Germinal center (tissue), 1 donor: ENCODE data around the gene NXPH1.

Experiments used
- DNase-seq: peaks from one replicate; pipeline ENCODE4 v3.0.0; 2012; ENCODE audit warnings: mixed read lengths, low spot score

The NXPH1 gene

DNA sequence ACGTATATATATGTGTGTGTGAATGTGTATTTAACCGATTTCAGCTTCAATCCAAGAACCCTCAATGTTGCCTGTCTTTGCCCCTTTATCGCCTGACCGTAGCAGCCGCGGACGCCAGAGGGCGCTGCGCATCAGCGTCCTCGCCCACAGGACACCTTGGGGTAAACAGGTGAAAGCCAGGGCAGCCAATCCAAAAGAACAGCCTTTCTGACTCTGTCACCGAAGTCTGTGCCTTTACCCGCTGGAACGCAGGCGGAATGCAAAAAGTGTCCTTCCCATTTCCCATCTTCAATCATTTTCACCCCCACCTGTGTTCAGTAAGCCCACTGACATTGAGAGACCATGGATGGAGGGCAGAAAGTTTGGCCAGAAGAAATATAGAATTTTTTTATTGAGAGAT, 3.6 kb downstream of the NXPH1 start:
- peak; percentile 63 for DNase-seq

GRCh38 chr7:8437606-8438005, 4.2 kb downstream of the NXPH1 start:
- no peak for DNase-seq

DNA sequence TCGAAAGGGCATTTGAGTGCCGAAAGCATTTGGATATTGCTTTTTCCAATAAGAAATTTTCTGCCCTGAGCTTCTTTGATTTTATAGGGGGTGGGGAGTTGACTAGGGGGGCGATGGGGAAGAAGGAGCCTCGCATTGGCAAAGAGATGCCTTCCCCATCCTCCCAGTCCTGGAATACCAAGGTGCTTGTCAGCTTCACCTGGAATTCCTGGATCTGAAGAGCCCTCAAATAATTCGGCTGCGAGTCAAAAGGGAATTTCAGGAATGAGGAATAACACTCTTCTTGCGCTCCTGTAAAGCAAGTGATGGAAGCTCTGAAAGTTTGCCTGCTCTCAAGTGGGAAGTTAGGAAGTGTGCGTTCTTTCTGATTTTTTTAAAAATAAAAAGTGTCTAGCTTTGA, 7.3 kb downstream of the NXPH1 start:
- no peak for DNase-seq

GRCh38 chr7:8441106-8441965, 7.9 kb downstream of the NXPH1 start:
- DNase-seq = no peak

GRCh38 chr7:8442051-8442813, 8.8 kb downstream of the NXPH1 start:
- DNase-seq = no peak

- DNase-seq = peak; percentile 67
Observed at GRCh38 chr7:8442814-8443304, 9.4 kb downstream of the NXPH1 start.

DNA sequence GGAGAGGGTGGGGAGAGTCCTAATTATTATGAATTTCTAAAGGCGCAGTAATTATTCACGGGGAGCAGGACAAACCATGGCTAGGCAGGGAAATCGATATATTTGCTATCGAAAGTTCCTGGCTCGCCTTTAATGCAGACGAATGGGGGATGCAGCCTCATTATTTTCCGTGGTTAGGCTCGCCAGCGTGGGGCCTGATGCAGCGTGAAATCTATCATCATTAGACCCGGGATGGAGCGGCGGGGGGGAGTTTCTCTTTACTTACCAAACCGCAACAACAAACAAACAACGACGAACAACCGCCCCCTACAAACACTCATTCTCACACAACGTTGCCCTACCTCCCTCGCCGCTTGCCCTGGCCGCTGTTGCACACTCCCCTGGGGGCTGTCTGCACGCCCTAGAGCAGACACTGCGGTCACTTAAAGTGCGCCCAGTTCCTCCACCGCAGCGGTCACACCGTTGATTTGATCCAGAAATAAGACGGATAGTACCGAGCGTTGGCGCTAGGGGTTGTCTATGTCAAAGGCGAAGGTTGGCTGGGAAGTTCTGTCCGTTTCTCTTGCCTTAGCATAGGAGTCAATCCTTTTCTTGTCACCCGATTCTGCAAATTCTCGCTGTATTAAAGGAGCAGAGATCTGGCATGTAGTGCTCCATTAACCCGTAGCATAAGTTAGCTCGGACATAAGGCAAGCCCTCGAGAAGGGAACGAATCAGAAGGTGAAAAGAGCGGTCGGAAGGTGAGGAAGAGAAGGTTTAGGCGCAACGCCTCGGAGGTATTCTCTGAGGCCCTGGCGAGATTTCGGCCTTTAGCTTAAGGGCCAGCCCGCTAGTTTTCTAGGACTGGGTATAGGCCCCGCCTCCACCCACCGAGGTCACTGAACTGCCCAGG, 10.4 kb downstream of the NXPH1 start:
- no peak for DNase-seq

DNA sequence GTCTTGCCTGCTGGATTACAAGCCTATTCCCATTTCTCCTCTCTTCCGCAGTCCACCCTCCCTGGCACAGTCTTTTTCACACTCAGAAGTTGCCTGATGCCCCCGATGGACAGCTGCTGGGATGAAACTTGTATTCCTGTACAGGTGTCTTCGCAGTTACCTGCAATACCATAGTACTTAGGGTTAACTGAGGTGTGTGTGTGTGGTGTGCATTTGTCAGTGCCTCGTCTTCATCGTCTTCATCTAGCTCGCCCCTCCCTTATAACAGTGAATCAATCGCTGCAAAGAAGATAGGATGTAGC, 11.0 kb downstream of the NXPH1 start:
- no peak for DNase-seq

DNA sequence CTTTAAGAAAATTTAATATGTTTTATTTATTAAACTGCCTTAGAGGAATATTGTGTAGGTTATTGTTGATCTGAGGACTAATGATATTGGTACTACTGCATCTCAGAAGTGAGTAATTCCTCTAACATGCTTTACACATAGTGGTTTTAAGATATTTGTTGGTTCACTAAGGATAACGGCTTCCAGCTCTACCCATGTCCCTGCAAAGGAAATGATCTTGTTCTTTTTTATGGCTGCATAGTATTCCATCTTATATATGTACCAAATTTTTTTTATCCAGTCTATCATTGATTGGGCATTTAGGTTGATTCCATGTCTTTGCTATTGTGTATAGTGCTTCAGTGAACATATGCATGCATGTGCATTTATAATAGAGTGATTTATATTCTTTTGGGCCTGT, 20.1 kb downstream of the NXPH1 start:
- no peak for DNase-seq

DNA sequence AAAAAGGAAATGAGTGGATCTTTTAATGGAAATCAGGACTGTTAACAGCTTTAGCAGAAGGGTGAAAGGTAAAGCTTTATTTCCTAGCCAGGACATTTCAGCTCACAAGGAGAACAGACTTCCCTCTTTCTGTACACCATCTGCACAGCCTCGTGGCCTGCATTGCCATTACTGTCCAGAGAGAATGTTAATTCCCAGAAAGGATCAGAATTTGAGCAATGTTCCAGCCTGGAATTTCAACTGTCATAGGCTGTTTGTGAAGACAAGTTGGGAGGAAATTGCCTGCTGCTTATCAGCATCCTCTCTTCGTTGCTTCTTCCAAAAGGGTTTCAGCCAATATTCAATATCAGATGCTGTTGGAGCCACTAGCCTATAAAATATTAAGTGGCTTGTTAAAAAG, 22.0 kb downstream of the NXPH1 start:
- DNase-seq = no peak

GRCh38 chr7:8462309-8462708, 28.9 kb downstream of the NXPH1 start:
- DNase-seq = no peak

- DNase-seq = no peak
Observed at GRCh38 chr7:8465338-8465737, 31.9 kb downstream of the NXPH1 start.

GRCh38 chr7:8480527-8480926, 47.1 kb downstream of the NXPH1 start:
- DNase-seq = no peak

GRCh38 chr7:8481096-8481495, 47.7 kb downstream of the NXPH1 start:
- no peak for DNase-seq

DNA sequence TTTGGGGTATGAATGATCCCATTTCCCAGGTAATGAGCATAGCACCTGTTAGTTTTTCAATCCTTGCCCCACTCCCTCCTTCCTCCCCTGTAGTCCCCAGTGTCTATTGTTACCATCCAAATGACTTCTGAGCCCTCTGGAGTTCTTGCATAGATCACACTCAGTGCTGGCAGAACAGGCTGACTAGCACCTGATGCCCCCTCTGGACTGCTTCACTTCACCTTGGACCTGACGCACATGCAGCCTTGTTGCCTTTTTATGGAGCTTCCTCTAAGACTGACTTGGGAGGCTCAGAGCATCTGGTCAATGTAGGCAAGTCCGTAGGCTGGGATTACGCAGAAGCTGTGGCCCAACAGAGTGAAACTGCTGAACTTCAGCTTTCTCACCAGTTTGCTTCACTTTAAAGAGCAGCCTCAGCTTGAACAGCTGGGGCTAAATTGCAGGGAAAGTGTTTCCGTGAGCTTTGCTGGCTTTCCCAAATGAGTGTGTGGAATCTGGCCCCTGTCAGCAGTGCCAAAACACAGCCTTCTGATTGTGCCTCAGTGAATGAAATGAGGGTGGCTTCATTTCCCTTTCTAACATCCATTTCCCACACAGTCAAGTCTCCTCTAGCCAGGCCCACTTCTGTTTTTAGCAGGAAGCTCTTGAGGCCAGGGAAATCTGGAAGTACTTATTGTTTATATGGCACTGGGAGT, 48.5 kb downstream of the NXPH1 start:
- no peak for DNase-seq

- no peak for DNase-seq
Observed at GRCh38 chr7:8490391-8491045, 57.1 kb downstream of the NXPH1 start.

- DNase-seq = no peak
Observed at GRCh38 chr7:8491106-8491505, 57.7 kb downstream of the NXPH1 start.

- DNase-seq = no peak
Observed at GRCh38 chr7:8491544-8492489, 58.4 kb downstream of the NXPH1 start.

DNA sequence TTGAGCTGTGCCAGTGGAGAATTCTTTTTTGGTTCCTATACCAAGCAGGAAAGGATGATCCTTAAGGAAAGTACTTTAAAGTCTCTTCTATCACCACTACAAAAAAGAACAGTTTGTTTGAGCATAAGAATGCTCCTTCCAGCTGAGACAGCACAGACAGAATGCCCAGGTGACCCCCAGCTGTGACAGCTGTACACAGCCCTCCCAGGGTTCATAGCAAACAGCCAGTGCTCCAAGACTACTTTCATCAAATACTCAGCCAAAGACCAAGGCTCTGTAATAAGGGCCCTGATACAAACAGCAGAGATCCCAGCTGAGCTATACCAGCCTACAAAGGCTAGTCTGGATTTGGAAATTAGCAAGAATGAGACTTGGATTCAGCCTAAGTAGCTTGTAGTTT, 65.7 kb downstream of the NXPH1 start:
- no peak for DNase-seq

DNA sequence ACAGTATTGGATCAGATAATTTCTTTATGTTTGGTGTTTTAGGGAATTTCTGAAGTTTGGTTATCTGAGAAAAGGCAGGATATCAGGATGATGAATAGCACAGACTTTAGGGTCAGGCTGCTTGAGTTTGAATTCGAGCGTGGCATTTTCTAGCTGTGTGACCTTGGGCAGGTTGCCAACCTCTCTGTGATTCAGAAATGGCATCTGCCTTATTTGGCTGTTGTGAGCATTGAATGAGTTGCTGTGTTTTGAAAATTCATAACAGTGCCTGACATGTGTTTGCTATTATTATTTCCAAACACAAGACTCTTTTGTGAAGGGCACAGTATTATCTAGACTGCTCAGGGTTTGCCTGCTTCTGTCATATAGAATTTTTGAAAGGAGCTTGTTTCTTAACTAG, 66.9 kb downstream of the NXPH1 start:
- no peak for DNase-seq
